HEK293 (cell line): ENCODE measurements around the gene STXBP3.
A peak's percentile ranks its signal among the peaks of the same experiment; 100 is the strongest.

ENCODE experiments used
- CTCF ChIA-PET: fragments of 350-600 bp; formaldehyde crosslinking; extraction: SDS; loops from one replicate; lab custom pipeline; 2021; ENCODE audit warnings: antibody characterized with exemption; lab: Yijun Ruan, JAX
- POLR2A ChIA-PET: fragments of 300-600 bp; formaldehyde crosslinking; extraction: SDS; loops from one replicate; lab custom pipeline; 2020; ENCODE audit warnings: antibody characterized with exemption, inconsistent platforms; lab: Yijun Ruan, JAX
- H3K27ac ChIP-seq: fragments of 200-500 bp; sonication (Bioruptor generic); 2 replicates; pipeline ENCODE4 v1.5.1; 2014; ENCODE audit warnings: low read depth, low read length, control low read depth, inconsistent platforms; ENCODE audit errors: extremely low read depth
- H3K36me3 ChIP-seq, 2 experiments: fragments of 200-500 bp in 1 of 2; sonication (Bioruptor generic) in 1 of 2; 1 replicate in 1 of 2; 2 replicates in 1 of 2; pipeline ENCODE4 v1.5.1; 2014 to 2017; ENCODE audit warnings: inconsistent platforms in 2 of 2, low read length in 2 of 2; ENCODE audit not compliant: control insufficient read depth in 2 of 2, insufficient read depth in 1 of 2
- H3K4me1 ChIP-seq: fragments of 200-500 bp; sonication (Bioruptor generic); 2 replicates; pipeline ENCODE4 v1.5.1; 2014; ENCODE audit warnings: mild to moderate bottlenecking, low read length, inconsistent platforms; ENCODE audit not compliant: control insufficient read depth, insufficient read depth
- H3K4me3 ChIP-seq: 2 replicates; pipeline ENCODE4 v1.5.1; 2011; ENCODE audit warnings: low read depth, mild to moderate bottlenecking, control low read depth, low read length, moderate library complexity
- H3K9me3 ChIP-seq: fragments of 200-500 bp; sonication (Bioruptor generic); 2 replicates; pipeline ENCODE4 v1.5.1; 2014; ENCODE audit warnings: low read depth, low read length, inconsistent platforms; ENCODE audit not compliant: control insufficient read depth, insufficient read depth
- ATF2 ChIP-seq: fragments of 450-650 bp; formaldehyde crosslinking; IDR thresholded peaks from 2 replicates; pipeline ENCODE4 v1.5.1; 2016; ENCODE audit warnings: missing biosample characterization, missing genetic modification characterization, low read depth
- GLIS1 ChIP-seq: fragments of 450-650 bp; formaldehyde crosslinking; IDR thresholded peaks from 2 replicates; pipeline ENCODE4 v1.5.1; 2016; ENCODE audit warnings: missing biosample characterization, missing genetic modification characterization
- HOXD13 ChIP-seq: sonication (generic); formaldehyde crosslinking; IDR thresholded peaks from 2 replicates; pipeline ENCODE4 v1.8.0; 2022; ENCODE audit warnings: missing genetic modification reagents, borderline replicate concordance
- KLF1 ChIP-seq: fragments of 450-650 bp; formaldehyde crosslinking; IDR thresholded peaks from 2 replicates; pipeline ENCODE4 v1.5.1; 2016; ENCODE audit warnings: missing biosample characterization, missing genetic modification characterization
- KLF8 ChIP-seq: fragments of 450-650 bp; formaldehyde crosslinking; IDR thresholded peaks from 2 replicates; pipeline ENCODE4 v1.5.1; 2016; ENCODE audit warnings: missing biosample characterization, missing genetic modification characterization
- SP7 ChIP-seq: fragments of 450-650 bp; formaldehyde crosslinking; IDR thresholded peaks from 2 replicates; pipeline ENCODE4 v1.5.1; 2016; ENCODE audit warnings: missing biosample characterization, missing genetic modification characterization
- ZBTB44 ChIP-seq: fragments of 450-650 bp; IDR thresholded peaks from 2 replicates; pipeline ENCODE4 v1.5.1; 2018; ENCODE audit warnings: missing biosample characterization, mild to moderate bottlenecking, missing genetic modification characterization
- ZFP69B ChIP-seq: fragments of 450-650 bp; formaldehyde crosslinking; IDR thresholded peaks from 2 replicates; pipeline ENCODE4 v1.5.1; 2016; ENCODE audit warnings: missing biosample characterization, missing genetic modification characterization
- ZNF138 ChIP-seq: fragments of 450-650 bp; formaldehyde crosslinking; IDR thresholded peaks from 2 replicates; pipeline ENCODE4 v1.5.1; 2016; ENCODE audit warnings: missing biosample characterization, missing genetic modification characterization, borderline replicate concordance
- ZNF19 ChIP-seq: fragments of 450-650 bp; formaldehyde crosslinking; IDR thresholded peaks from 2 replicates; pipeline ENCODE4; 2016; ENCODE audit warnings: missing biosample characterization, missing genetic modification characterization, low read depth
- ZNF391 ChIP-seq: fragments of 450-650 bp; formaldehyde crosslinking; IDR thresholded peaks from 2 replicates; pipeline ENCODE4 v1.5.1; 2016; ENCODE audit warnings: low read depth, missing biosample characterization, missing genetic modification characterization, borderline replicate concordance
- ZNF398 ChIP-seq: fragments of 450-650 bp; formaldehyde crosslinking; IDR thresholded peaks from 2 replicates; pipeline ENCODE4 v1.5.1; 2017; ENCODE audit warnings: missing biosample characterization, missing genetic modification characterization
- ZNF416 ChIP-seq: fragments of 450-650 bp; formaldehyde crosslinking; IDR thresholded peaks from 2 replicates; pipeline ENCODE4 v1.5.1; 2016; ENCODE audit warnings: missing biosample characterization, missing genetic modification characterization
- ZNF510 ChIP-seq: fragments of 450-650 bp; formaldehyde crosslinking; IDR thresholded peaks from 2 replicates; pipeline ENCODE4 v1.5.1; 2018; ENCODE audit warnings: mild to moderate bottlenecking, missing genetic modification characterization, missing biosample characterization; ENCODE audit not compliant: insufficient replicate concordance
- ZNF521 ChIP-seq: fragments of 450-650 bp; formaldehyde crosslinking; IDR thresholded peaks from 2 replicates; pipeline ENCODE4 v1.5.1; 2017; ENCODE audit warnings: missing biosample characterization, mild to moderate bottlenecking, missing genetic modification characterization
- ZNF623 ChIP-seq: fragments of 450-650 bp; formaldehyde crosslinking; IDR thresholded peaks from 2 replicates; pipeline ENCODE4 v1.5.1; 2016; ENCODE audit warnings: missing biosample characterization, missing genetic modification characterization
- ZNF624 ChIP-seq: fragments of 450-650 bp; formaldehyde crosslinking; IDR thresholded peaks from 2 replicates; pipeline ENCODE4 v1.5.1; 2017; ENCODE audit warnings: missing biosample characterization, missing genetic modification characterization
- ZNF658 ChIP-seq: fragments of 450-650 bp; formaldehyde crosslinking; IDR thresholded peaks from 2 replicates; pipeline ENCODE4; 2016; ENCODE audit warnings: missing biosample characterization, missing genetic modification characterization
- ZNF660 ChIP-seq: fragments of 450-650 bp; IDR thresholded peaks from 2 replicates; pipeline ENCODE4 v1.5.1; 2018; ENCODE audit warnings: missing biosample characterization, mild to moderate bottlenecking, missing genetic modification characterization
- ZNF707 ChIP-seq: fragments of 450-650 bp; formaldehyde crosslinking; IDR thresholded peaks from 2 replicates; pipeline ENCODE4 v1.5.1; 2016; ENCODE audit warnings: missing biosample characterization, missing genetic modification characterization
- ZNF791 ChIP-seq: fragments of 450-650 bp; formaldehyde crosslinking; IDR thresholded peaks from 2 replicates; pipeline ENCODE4 v1.5.1; 2016; ENCODE audit warnings: missing biosample characterization, missing genetic modification characterization
- ZNF843 ChIP-seq: fragments of 450-650 bp; formaldehyde crosslinking; IDR thresholded peaks from 2 replicates; pipeline ENCODE4 v1.5.1; 2016; ENCODE audit warnings: missing biosample characterization, missing genetic modification characterization
- ZSCAN16 ChIP-seq: fragments of 450-650 bp; formaldehyde crosslinking; IDR thresholded peaks from 2 replicates; pipeline ENCODE4 v1.5.1; 2016; ENCODE audit warnings: missing biosample characterization, missing genetic modification characterization

Gene STXBP3

GRCh38 chr1:108847494-108847893, 101.0 kb downstream of the STXBP3 start:
- TF ChIP-seq ZNF623 (tag by site-specific recombination) (0 out of 2 replicates have a peak, but pooled peaks have one; percentile 12), ZBTB44 (tag by site-specific recombination) (no peak), ZNF521 (no peak), ZNF658 (tag by site-specific recombination) (no peak)

GRCh38 chr1:108848806-108849205, 102.3 kb downstream of the STXBP3 start:
- CTCF ChIA-PET = interaction anchor here (0.7 to 1.7 kb wide), 3 partner anchors 9 to 264 kb away, joined by 3 to 4 read pairs (median 3); no protein-coding TSS in a partner anchor
- no peak overlapping the region for H3K4me3 ChIP-seq
- TF ChIP-seq ZNF416 (tag by site-specific recombination) (no peak), KLF8 (tag by site-specific recombination) (no peak), GLIS1 (no peak), ZFP69B (tag by site-specific recombination) (no peak)
- POLR2A ChIA-PET = no interaction called here
- no peaks in the 10 kb centered on the region for H3K4me1 ChIP-seq
- no peak overlapping the region for H3K27ac ChIP-seq
- no peaks in the 10 kb centered on the region for H3K9me3 ChIP-seq
- H3K36me3 ChIP-seq = no peaks in the 10 kb centered on the region

More at GRCh38 chr1:108847494-108847893, 101.0 kb downstream of the STXBP3 start:
- no peaks in the 10 kb centered on the region for H3K9me3 ChIP-seq
- POLR2A ChIA-PET = no interaction called here
- CTCF ChIA-PET = interaction anchor here (1.7 to 4.6 kb wide), 2 partner anchors 11 to 20 kb away, joined by 3 to 30 read pairs; no protein-coding TSS in a partner anchor
- H3K4me1 ChIP-seq = no peaks in the 10 kb centered on the region
- no peak overlapping the region for H3K4me3 ChIP-seq
- H3K36me3 ChIP-seq = no peaks in the 10 kb centered on the region
- H3K27ac ChIP-seq = no peak overlapping the region

- H3K4me1 ChIP-seq = no peaks in the 10 kb centered on the region
- TF ChIP-seq ZNF707 (tag by site-specific recombination) (no peak), ZBTB44 (tag by site-specific recombination) (no peak), ZNF843 (tag by site-specific recombination) (no peak), ZNF660 (tag by site-specific recombination) (no peak), ZNF138 (no peak), ZNF510 (tag by site-specific recombination) (no peak), ZNF391 (tag by site-specific recombination) (no peak), KLF1 (no peak)
- no peaks in the 10 kb centered on the region for H3K9me3 ChIP-seq
- no peak overlapping the region for H3K4me3 ChIP-seq
- POLR2A ChIA-PET = no interaction called here
- CTCF ChIA-PET = interaction anchor here (1.7 kb wide), 1 partner anchor 23 kb away, joined by 8 read pairs; no protein-coding TSS in a partner anchor
- H3K27ac ChIP-seq = no peak overlapping the region
- H3K36me3 ChIP-seq = no peaks in the 10 kb centered on the region
Observed at GRCh38 chr1:108850929-108851328, 104.5 kb downstream of the STXBP3 start.

GRCh38 chr1:108851567-108851966, 105.1 kb downstream of the STXBP3 start:
- ChIA-PET CTCF (interaction anchor here (0.6 to 1.7 kb wide), 4 partner anchors 10 to 566 kb away, joined by 3 to 8 read pairs (median 4); no protein-coding TSS in a partner anchor), POLR2A (no interaction called here)
- no peak overlapping the region for H3K4me3 ChIP-seq
- H3K9me3 ChIP-seq = no peaks in the 10 kb centered on the region
- H3K27ac ChIP-seq = no peak overlapping the region
- H3K36me3 ChIP-seq = no peaks in the 10 kb centered on the region
- H3K4me1 ChIP-seq = no peaks in the 10 kb centered on the region
- TF ChIP-seq ZNF791 (tag by site-specific recombination) = no peak
- no peak for TF ChIP-seq ZNF843 (tag by site-specific recombination)
- TF ChIP-seq ZNF624 (tag by site-specific recombination) = no peak
- TF ChIP-seq ATF2 (tag by site-specific recombination) = no peak
- no peak for TF ChIP-seq ZSCAN16
- TF ChIP-seq SP7 (tag by site-specific recombination) = no peak
- TF ChIP-seq ZNF19 (tag by site-specific recombination) = no peak
- no peak for TF ChIP-seq HOXD13
- no peak for TF ChIP-seq ZNF398 (tag by site-specific recombination)
